ENCODE measurements around the gene CHAF1A.
A peak's percentile ranks its signal among the peaks of the same experiment; 100 is the strongest.

The CHAF1A gene

GRCh38 chr19:4454747-4455718 lies 52.6 kb downstream of the CHAF1A start:
- DNase-seq (ENCODE audit: low read depth in 3 of 3) = no peak

GRCh38 chr19:4455719-4456475 lies 53.5 kb downstream of the CHAF1A start:
- DNase-seq (ENCODE audit: low read depth in 3 of 3) = no peak

GRCh38 chr19:4456476-4456842 lies 54.0 kb downstream of the CHAF1A start:
- DNase-seq (ENCODE audit: low read depth in 3 of 3) = no peak

- DNase-seq (ENCODE audit: low read depth in 3 of 3) = peak in 1 of 3 experiments; percentile 29
Observed at GRCh38 chr19:4456843-4457653, 54.6 kb downstream of the CHAF1A start.

- peak; percentile 95 to 97 (median 96) for DNase-seq (ENCODE audit: low read depth in 3 of 3)
Observed at GRCh38 chr19:4457654-4458395, 55.4 kb downstream of the CHAF1A start, which contains the start of gene UBXN6. Gene UBXN6, minus strand, starts transcription at chr19:4457794. Its CDS starts 97 bp downstream, at chr19:4457697.

- no peak for DNase-seq (ENCODE audit: low read depth in 3 of 3)
Observed at GRCh38 chr19:4464815-4465581, 62.6 kb downstream of the CHAF1A start.

- no peak for DNase-seq (ENCODE audit: low read depth in 3 of 3)
Observed at GRCh38 chr19:4467835-4468234, 65.4 kb downstream of the CHAF1A start.

- DNase-seq (ENCODE audit: low read depth in 3 of 3) = peak; percentile 92 to 97 (median 96)
Observed at GRCh38 chr19:4471403-4472173, 69.1 kb downstream of the CHAF1A start.

GRCh38 chr19:4472174-4472974 lies 69.9 kb downstream of the CHAF1A start, which contains the start of gene HDGFL2:
Gene HDGFL2, plus strand, starts transcription at chr19:4472297. Its CDS starts 54 bp downstream, at chr19:4472351.
- DNase-seq (ENCODE audit: low read depth in 3 of 3) = no peak

- DNase-seq (ENCODE audit: low read depth in 3 of 3) = no peak
Observed at GRCh38 chr19:4473011-4473762, 70.7 kb downstream of the CHAF1A start.

GRCh38 chr19:4473763-4474513 lies 71.5 kb downstream of the CHAF1A start:
- DNase-seq (ENCODE audit: low read depth in 3 of 3) = no peak

GRCh38 chr19:4474514-4475022 lies 72.1 kb downstream of the CHAF1A start:
- peak in 1 of 3 experiments; percentile 13 for DNase-seq (ENCODE audit: low read depth in 3 of 3)

GRCh38 chr19:4477034-4477801 lies 74.8 kb downstream of the CHAF1A start:
- no peak for DNase-seq (ENCODE audit: low read depth in 3 of 3)

GRCh38 chr19:4482721-4483364 lies 80.4 kb downstream of the CHAF1A start:
- DNase-seq (ENCODE audit: low read depth in 3 of 3) = no peak

- no peak for DNase-seq (ENCODE audit: low read depth in 3 of 3)
Observed at GRCh38 chr19:4483385-4483784, 80.9 kb downstream of the CHAF1A start.

Data from stimulated activated CD4-positive, alpha-beta T cell treated with anti-CD3 and anti-CD28 coated beads, TNF-alpha, amount 100 ng/mL, for 24 hours (primary cell).